NCI-H146 (cell line): ENCODE measurements around the gene PHF1.
"Not testable (repeated sequence)": the region's sequence is repeated elsewhere in the genome, so short reads cannot be mapped to it uniquely, and the experiment has no call there.

Source experiments
- DNase-seq: peaks from one replicate; lab custom pipeline; 2025; lab: John Stamatoyannopoulos, UW

The PHF1 gene

DNA sequence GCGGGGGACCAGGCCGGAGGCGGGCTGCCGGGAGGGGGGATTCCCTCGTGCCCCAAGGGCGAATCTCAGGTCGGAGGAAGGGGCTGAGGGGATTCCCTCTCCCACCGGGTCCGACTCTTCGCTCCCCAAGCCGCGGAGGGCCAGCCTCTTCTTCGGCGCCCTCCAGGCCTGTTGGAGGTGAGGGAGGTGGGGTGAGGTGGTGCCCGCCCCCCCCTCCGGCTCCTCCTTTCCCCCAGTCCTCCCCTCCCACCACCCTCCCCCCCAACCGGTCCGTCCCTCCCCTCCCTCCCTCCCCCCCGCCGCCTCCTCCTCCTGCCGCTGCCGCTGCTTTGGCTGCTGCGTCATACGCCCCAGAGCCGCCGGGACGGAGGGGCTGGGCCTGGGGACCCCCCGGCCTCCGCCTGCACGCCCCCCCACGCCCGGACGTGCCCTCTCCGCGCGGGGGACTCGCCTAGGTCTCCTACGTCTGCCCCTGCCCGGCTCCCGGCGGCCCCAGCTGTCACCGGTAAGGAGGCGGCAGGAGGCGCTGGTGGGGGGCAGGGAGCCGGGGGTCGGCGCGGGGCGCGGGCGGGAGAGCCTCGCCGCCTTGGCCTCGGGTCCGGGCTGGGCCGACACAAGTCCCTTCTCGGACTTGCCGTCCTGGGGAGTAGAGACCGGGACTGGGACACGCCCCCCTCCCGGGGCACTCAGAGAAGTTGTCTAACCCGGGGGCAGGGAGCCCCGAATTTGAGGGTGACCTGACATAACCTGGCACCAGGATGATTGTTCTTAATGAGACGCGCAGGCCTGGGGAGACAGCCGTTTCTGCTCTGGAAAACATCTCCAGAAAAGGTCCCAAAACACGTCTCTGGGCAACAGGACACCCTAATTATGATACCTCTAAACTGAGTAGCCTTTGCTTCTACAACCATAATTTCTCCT lies at the start of gene PHF1:
Gene PHF1 (plus strand): TSS at position 304 of the 921 bp plus-strand sequence. CDS start 1,250 bp downstream, outside the sequence.
- DNase-seq, result peak; percentile 92

DNA sequence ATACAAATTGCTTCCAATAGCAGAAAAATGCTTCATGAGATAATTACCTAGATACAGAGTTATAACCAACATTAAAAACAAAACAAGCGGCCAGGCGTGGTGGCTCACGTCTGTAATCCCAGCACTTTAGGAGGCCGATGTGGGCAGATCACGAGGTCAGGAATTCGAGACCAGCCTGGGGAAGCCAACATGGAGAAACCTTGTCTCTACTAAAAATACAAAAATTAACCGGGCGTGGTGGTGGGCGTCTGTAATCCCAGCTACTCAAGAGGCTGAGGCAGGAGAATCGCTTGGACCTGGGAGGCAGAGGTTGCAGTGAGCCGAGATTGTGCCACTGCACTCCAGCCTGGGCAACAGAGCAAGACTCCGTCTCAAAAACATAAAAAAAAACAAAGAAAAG lies 47.3 kb upstream of the PHF1 start:
- DNase-seq, result not testable (repeated sequence)

DNA sequence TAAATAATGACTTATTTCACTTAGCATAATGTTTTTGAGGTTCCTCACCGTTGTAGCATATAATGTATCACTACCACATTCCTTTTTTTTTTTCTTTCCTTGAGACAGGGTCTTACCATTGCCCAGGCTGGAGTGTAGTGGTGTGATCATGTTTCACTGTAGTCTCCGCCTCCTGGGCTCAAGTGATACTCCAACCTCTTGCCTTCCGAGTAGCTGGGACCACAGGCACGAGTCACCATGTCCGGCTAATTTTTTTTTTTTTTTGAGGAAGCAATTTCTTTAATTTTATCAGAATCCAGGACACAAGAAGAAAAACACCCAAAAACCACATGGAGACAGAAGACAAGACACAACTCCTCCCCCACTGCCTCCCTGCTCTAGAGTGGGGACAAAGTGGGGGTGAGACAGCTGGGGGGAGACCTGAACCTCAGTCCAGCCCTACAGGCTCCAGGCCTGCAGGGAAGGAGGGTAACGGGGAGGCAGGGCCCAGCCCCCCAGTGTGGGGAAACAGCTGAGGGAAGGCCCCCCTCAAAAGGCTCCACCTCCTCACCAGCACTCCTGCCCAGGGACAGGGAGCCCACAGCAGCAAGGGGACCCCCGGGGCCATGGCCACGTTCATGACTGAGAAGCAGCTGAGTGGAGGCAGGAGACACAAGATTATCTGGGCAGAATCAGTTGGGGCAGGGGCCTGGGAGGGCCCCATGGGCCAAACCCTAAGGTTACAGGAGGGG lies 46.2 kb upstream of the PHF1 start:
- DNase-seq, result not testable (repeated sequence)

DNA sequence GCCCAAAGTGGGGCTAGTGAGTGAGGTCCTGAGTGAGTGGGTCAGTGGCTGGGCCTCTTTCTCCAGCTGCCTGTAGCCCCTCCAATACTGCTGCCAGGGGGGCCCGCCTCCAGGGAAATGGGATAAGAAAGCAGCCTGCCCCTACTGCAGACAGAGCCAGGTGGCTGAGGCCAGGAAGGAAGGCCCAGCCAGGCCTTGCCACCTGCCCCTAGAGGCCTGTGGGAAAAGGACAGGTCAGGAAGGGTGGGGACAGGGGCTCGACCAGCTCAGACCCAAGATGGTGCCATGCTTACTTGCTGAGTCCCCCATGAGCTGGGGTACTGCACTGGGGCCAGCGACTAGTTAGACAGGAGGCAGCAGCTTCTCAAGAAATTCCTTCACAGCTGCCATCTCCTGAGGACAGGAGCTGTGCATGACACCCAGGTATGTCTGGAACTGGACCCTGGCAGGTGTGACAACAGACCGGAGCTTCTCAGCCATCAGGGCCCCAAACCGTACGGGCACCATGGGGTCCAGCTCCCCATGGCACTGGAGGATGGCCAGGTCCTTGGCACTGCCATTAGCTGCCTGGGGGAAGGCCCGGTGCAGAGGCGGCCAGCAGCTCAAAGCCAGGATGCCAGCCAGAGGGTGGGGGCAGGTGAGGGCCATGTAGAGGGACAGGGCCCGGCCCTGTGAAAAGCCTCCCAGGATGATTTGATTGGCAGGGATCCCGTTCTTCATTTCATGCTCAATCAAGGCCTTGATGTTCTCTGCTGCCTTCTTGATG lies 45.4 kb upstream of the PHF1 start:
- not testable (repeated sequence) for DNase-seq

DNA sequence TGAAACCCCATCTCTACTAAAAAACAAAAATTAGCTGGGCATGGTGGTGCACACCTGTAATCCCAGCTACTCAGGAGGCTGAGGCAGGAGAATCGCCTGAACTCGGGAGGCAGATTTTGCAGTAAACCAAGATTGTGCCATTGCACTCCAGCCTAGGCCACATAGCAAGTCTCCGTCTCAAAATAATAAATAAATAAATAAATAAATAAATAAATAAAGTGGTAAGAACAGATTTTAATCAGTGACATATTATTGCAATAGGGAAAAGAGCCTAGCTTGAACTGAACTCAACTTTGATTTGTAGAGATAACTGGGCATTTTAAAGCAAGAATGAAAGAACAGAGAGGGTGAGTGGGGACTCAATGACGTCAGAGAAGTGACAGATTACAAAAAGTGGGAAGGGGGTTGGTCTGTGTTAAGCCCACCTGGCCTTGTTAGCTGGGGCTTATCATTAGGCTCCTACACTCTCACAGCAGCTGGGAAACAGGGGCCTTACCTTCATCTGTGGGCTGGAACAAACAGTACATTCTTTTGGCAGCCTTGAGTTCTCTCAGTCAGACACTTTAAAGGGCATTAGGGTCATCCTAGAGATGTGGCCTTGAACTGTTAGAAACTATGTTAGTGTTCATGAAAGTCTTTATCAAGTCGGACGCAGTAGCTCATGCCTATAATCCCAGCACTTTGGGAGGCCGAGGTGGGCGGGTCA lies 43.7 kb upstream of the PHF1 start:
- DNase-seq, result no peak

DNA sequence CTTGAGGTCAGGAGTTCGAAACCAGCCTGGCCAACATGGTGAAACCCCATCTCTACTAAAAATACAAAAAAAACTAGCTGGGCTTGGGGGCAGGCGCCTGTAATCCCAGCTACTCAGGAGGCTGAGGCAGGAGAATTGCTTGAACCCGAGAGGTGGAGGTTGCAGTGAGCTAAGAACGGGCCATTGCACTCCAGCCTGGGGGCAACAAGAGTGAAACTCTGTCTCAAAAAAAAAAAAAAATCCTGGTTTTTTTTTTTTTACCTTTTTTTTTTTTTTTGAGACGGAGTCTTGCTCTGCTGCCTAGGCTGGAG lies 43.1 kb upstream of the PHF1 start:
- DNase-seq, result not testable (repeated sequence)

DNA sequence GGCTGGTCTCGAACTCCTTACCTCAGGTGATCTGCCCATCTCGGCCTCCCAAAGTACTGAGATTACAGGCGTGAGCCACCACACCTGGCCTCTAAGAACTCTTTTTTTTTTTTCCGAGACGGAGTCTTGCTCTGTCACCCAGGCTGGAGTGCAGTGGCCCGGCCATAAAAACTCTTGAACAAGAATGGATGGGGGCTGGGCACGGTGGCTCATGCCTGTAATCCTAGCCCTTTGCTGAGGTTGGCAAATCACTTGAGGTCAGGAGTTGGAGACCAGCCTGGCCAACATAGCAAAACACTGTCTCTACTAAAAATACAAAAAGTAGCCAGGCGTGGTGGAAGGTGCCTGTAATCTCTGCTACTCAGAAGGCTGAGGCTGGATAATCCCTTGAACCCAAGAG lies 38.9 kb upstream of the PHF1 start:
- not testable (repeated sequence) for DNase-seq

DNA sequence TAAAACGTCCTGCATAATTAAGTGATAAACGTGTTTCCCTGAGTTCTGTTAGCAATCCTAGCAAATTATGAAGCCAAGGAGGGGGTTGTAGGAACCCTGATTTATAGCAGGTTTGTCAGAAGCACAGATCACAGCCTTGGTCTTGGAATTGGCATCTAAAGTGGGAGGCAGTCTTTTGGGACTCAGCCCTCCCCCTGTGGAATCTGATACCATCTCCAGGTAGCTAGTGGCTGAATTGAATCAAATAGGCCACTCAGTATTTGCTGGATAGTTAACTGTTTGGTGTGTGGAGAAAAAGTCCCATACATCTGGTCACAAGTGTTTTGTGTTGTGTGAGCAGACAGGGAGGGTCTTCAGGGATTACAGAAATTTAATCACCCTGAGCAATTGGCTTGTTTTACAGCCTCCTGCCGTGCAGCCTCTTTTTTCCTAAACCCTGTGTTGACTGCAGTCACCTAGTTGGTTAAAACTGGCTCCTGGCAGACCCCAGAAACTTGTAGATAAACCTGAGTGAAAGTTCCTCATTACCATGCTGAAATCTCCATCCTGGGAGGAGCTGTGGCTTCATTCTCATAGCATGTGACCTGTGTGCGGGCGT lies 38.2 kb upstream of the PHF1 start:
- DNase-seq, result no peak

DNA sequence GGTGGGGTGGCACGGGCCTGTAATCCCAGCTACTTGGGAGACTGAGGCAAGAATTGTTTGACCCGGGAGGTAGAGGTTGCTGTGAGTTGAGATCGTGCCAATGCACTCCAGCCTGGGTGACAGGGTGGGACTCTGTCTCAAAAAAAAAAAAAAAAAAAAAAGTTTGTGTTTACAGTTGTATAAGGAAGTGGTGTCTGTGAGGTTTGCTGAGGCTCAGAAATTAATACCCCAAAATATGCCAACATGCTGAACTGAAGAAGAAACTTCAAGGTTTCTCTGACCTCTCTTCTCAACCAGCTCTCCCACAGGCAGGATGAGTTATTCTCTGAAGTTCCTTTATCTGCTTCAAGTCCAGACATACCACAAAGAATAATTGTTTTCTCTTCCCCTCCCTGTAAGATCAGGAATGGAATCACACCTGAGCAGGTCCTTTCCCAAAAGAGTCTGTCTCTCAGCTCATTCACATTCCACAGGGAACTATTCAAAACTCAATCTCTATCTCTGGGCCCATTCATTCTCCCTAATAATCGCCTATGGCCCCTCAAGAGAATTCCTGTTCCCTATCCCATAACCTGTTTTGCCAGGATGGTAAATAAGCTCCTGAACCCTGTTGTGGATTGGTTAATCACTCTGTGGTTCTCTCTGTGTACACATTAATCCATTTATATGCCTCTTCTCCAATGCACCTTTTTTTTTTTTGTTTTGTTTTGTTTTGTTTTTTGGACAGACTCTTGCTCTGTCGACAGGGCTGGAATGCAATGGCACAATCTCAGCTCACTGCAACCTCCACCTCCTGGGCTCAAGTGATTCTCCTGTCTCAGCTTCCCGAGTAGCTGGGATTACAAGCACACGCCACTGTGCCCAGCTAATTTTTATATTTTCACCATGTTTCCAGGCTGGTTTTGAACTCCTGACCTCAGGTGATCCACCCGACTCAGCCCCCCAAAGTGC lies 36.6 kb upstream of the PHF1 start:
- no peak for DNase-seq

DNA sequence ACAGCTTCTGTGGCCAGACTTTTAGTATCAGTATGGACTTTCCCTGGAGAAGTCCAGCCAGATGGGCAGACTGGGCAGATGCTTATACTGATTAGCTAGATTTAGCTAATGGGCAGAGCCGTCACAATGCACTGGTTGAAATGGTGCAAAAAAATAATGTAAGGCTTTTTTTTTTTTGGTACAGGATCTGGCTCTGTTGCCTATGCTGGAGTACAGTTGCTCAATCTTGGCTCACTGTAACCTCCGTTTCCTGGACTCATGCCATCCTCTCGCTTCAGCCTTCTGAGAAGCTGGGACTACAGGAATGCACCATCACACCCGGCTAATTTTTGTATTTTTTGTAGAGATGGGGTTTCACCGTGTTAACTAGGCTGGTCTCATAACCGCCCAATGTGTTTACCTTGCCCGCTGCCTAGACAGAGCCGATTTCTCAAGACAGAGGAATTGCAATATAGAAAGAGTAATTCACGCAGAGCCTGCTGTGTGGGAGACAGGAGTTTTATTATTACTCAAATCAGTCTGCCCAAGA lies 35.6 kb upstream of the PHF1 start:
- no peak for DNase-seq

DNA sequence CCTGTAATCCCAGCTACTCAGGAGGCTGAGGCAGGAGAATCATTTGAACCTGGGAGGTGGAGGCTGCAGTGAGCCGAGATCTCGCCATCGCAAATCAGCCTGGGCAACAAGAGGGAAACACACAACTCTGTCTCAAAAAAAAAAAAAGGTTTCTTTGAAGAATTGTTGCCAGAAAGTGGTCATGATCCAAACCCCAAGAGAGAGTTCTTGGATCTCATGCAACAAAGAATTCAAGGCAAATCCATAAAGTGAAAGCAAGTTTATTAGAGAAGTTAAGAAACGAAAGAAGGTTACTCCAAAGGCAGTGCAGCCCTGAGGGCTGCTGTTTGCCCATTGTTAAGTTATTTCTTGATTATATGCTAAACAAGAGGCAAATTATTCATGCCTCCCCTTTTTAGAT lies 33.6 kb upstream of the PHF1 start:
- no peak for DNase-seq

DNA sequence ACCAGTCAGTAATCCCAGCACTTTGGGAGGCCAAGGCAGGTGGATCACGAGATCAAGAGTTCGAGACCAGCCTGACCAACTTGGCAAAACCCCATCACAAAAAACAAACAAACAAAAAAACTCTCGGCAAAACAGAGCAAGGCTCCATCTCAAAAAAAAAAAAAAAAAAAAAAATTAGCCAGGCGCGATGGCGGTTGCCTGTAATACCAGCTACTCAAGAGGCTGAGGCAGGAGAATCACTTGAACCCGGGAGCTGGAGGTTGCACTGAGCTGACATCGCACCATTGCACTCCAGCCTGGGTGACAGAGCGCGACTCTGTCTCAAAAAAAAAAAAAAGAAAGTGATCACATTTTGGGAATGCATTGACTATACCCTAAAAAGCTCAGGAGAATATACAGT lies 31.6 kb upstream of the PHF1 start:
- DNase-seq, result not testable (repeated sequence)

DNA sequence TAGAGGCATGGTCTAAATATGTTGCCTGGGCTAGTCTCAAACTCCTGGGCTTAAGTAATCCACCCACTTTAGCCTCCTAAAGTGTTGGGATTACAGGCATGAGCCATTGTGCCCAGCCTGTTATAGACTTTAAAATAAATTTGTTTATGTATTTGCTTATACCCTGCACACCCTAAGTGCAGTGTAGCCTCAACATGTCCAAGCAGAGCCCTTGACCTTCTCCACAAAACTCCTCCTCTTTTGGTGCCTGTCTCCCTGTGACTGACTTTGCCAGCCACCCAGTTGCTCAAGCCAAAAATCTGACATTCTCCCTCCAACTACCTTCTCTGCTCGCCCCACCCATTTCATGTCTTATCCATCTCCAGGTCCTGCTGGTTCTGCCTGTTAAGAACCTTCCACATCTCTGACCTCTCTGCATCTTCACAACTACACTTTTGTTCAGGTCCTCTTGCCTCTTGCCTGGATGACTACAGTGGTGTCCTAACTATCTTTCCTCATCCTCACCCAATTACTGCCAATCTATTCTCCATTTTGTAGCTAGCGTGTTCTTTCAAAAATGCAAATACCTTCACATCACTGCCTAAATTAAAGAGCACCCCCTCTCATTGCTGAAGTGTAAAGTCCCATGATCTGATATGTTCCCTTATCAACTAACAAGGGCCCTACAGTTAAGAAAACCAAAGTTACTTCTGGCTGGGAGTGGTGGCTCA lies 30.4 kb upstream of the PHF1 start:
- no peak for DNase-seq

DNA sequence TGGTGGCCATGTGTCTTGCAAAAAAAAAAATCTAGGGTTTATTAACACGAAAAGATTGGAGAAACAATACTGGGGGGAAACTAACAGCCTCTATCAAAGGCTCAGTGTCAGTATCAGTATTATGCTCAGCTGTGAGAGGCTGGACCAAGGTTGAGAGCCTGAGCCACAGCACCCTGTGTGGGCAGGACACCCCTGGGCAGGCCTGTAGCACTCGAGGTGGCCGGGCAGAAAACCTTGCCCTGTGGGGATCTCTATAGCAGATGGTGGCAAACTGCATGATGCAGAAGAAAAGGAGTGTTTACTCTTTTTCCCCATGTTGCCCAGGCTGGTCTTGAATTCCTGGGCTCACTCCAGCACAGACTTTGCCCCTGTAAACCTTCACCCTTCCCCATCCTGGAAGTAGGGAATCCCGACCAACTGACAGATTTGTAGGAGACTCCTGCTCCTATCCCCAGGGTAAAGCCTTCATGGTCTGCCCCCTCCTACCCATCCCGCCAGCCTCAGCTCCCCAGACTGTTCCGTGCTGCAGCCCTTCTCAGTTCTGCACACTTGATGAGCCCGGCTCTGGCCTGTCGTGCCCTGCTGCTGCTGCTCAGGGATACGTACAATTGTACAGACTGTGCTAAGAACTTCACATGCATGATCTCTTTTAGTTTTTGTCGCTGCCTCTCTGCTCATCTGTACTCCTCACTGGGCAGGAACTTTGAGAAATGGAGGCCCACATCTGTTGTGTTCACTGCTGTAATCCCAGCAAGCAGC lies 27.2 kb upstream of the PHF1 start:
- DNase-seq, result no peak

DNA sequence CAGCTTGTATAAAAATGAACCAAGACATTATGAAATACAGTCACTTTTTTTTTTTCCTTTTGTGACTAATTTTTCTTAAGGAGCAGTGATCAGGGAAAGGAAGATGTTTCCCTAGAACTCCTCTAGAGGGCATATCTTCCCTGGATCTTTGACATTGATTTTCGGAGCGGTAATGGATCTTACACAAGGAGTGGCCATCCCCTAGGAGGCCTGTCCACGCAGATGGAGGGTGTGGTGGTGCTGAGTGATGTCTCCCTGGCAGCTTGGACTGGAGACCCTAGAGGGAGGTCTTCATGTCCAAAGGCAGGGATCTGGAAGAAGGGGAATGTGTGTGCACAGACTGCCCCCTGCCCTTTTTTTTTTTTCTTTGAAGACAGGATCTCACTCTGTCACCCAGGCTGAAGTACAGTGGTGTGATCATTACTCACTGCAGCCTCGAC lies 26.2 kb upstream of the PHF1 start:
- no peak for DNase-seq

DNA sequence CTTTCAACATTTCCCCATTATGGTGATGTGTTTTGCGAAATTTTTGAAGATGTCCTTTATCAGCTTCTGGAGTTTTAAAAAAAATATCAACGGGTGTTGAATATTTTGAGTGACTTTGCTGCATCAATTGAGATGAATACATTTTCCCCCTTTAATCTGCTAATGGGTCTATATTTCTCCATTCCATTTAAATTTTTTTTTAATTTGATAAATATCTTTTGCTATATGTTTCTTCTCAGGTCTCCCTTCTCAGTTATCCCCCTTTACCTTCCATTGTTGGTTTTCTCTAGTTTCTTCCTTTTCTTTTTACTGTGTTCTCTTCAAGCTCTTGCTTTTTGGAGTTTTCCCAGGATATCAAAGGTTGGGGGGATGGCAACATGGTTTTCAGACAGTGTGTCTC lies 20.6 kb upstream of the PHF1 start:
- no peak for DNase-seq

DNA sequence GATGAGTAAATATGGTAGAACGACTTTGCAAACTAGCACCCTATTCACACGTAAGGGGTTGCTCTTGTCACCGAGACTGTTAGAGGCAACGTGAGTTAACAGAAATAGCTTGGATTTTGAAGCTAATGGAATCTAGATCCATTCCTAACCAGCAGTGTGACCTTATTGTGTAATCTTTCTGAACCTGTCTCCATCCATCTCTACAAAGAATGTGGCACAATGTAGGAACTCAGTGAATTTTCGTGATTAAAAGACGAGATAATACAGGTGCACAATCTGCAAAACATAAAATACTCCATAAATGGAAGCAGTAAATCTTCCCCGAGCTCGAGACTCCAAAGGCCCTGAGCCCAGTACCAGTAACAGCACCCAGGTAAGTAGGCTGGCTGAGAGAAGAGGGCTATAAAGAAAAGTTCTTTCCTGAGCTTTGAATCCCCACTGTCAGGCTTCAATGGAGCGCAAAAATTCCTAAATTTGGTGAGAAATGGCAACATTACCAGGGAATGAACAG lies 20.0 kb upstream of the PHF1 start:
- DNase-seq, result no peak

DNA sequence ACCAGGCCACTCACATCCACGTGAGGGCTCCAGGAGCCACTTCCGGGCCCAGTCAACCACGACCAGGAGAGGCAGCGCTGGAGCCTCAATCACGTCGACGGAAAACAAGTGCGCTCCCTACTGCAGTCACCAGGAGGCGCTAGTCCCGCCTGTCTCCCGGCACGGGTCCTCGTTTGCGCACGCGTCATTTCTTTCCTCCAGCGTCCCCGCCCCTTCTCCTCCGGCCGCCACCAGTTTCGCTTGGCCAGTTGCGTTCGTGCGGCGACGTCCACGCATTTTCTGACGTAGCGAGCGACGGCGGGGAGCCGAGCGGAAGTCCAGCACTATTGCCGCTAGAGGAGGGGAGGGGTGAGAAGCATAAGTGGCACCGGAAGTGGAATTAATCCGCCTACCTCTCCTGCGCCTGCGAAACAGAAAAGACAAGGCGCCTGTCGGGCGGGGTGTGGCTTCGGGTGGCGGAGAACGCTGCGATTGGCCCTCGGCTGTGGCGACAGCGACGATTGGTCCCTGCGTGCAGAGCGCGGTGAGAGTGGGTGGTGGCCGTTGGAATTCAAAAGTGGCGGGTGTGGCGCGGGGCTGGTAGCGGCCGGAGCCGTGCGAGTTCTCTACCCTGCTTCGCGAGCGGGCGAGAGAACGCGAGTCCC lies 19.4 kb upstream of the PHF1 start, which contains the start of gene KIFC1:
Gene KIFC1 (plus strand): TSS at position 546 of the 644 bp plus-strand sequence. CDS start 163 bp downstream, outside the sequence.
- DNase-seq, result peak; percentile 99
